Activated naive CD4-positive, alpha-beta T cell treated with anti-CD3 and anti-CD28 coated beads, Interleukin-2, amount 50 U/mL, for 16 hours (primary cell): ENCODE results near the gene RTN4RL2.
A peak's percentile ranks its signal among the peaks of the same experiment; 100 is the strongest.

Experiments used
- DNase-seq: peaks from one replicate; pipeline ENCODE4 v3.0.0-alpha.2; 2020

RTN4RL2 gene

DNA sequence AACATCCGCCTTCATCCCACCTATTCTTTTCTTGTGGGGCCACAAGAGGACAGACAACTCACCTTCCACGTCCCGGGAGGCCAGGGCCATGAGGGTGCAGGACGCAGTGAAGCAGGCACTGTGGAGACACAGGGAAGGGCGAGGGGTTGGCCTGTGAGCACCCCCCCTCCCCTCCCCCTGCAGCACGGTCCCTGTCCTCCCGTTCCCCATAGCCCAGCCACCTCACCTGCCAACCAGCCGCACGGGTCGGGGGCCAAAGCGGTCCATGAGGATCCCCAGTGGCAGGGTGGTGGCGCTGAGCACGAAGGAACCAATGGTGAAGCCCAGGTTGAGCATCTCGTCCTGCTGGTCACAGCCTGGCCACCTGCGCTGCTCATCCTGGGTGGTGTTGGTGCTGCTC is 40.6 kb downstream of the RTN4RL2 start:
- no peak for DNase-seq

DNA sequence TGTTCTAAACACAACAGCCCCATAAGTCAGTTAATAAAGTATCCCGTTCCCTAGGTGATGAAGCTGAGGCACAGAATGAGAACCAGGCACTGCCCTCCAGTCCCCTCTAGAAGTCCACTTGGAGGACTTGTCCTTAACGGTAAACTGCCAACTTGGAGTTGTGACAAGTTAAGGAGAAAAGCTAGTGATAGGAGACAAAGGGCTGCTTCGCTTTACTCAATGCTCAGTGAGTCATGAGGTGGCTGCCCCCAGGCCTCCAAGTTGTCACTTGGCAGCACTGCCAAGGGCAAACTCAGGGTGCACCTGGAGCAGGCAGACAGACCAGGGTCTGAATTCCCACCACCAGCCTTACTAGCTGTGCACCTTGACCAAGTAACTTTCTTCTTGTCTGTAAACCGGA is 41.6 kb downstream of the RTN4RL2 start:
- no peak for DNase-seq

DNA sequence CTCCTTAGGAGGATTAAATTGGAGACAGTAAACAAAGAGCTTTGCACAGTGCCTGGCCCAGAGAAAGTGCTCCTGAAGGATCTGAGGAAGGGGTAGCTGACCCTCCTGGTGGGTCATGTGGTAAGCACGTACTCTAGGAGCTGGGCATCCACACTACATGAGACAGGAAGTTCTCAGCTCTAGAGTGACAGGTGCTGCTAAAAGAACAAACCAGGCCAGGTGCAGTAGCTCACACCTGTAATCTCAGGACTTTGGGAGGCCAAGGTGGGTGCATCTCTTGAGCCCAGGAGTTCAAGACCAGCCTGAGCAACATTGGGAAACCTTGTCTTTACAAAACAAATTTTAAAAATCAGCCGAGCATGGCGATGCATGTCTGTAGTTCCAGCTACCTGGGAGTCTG is 42.0 kb downstream of the RTN4RL2 start:
- DNase-seq = no peak

DNA sequence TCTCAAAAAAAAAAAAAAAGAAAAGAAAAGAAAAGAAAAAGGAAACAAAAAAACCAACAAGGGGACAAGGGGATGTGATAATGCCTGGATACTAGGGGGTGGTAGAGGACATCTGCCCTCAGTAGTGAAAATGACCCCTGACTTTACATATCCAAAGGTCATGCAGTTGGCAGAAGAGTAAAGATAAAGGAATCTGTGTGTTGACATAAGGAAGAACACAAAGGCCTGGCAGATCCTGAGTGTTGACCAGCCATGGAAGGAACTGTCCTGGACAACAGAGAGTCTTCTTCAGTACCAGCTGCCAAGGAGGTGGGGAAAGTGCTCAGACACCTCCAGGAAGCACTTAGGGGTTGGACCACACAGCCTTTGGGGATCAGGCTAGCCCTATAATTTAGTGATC is 42.5 kb downstream of the RTN4RL2 start:
- no peak for DNase-seq

DNA sequence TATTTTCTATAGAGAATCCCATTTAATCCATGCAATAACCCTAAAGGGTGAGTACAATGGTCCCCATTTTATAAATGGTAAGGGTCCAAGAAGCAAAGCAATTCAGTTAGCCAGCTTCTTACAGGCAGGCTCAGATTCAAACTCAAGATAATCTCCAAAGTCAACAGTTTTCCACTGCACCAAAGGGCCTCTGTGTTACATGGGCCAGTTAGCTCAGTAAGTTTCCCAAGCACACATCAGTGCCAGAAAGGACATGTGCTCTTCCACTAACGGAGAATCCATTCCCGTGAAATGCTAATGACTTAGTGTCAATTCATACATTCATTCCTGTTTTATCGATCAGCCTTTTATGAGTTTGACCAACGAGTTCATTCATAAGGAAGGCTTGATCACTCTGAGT is 44.2 kb downstream of the RTN4RL2 start:
- DNase-seq = no peak

DNA sequence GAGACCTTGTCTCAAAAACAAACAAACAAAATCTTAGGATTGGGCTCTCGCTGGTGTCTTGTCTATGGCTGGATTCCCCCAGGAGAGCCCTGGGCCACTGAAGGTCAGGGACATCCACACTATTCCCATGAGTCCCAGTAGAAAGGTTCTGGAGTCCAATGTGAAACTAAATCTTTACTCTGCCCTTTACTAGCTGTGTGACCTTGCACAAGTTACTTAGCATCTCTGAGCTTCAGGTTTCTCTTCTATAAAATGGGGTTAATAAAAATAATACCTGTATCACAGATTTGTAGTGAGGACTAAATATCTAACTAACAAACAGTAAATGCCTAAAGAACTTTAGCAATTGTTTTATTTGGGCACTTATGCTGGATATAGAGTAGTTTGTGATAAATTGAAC is 46.2 kb downstream of the RTN4RL2 start:
- no peak for DNase-seq

DNA sequence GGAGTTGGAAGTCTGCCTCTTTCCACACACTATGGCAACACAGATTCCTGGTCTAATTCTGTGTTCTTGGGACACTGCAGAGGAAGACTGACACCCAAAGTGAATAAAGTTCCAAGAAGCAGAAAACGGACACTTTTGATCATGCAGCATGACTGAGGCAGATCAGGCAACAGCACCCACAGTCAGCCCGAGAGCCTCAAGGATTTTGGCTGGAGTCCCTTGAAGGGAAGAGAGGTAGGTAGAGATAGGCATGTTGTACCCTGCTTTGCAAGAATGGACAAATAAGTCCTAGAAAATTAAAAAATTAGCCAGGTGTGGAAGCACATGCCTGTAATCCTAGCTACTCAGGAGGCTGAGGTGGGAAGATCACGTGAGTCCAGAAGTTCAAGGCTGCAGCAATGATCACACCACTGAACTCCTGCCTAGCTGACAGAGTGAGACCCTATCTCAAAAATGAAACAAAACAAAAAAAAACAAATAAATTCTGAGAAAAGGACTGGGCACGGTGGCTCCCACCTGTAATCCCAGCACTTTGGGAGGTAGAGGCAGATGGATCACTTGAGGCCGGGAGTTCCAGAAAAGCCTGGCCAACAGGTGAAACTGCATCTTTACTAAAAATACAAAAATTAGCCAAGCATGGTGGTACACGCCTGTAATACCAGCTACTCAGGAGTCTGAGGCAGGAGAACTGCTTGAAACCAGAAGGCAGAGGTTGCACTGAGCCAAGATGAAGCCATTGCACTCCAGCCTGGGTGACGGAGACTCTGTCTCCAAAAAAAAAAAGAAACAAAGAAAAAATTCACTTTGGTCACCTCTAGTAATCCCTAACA is 48.2 kb downstream of the RTN4RL2 start:
- no peak for DNase-seq

DNA sequence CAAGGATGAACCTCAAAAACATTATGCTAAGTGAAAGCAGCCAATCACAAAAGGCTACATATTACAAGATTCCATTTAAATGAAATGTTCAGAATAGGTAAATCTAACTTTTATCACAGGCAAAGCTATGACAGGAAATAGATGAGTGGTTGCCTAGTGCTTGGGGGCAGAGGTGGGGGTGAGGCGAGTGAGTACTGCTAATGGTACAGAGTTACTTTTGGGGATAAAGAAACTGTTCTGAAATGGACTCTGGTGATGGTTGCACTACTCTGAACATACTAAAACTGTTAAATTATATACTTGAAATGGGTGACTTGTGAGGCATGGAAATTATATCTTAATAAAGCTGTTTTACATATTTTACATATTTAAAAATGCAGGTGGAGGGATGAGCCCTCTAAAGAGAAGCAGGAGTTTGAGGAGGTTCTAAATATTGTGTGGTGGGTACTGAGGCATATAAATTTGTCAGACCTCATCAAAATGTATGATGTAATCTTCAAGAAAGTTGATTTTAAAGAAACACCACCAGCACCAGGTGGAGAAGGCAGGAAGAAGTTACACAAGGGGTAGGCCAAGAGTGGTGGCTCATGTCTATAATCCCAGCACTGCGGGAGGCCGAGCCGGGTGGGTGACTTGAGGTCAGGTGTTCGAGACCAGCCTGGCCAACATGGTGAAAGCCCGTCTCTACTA is 51.6 kb downstream of the RTN4RL2 start:
- no peak for DNase-seq

DNA sequence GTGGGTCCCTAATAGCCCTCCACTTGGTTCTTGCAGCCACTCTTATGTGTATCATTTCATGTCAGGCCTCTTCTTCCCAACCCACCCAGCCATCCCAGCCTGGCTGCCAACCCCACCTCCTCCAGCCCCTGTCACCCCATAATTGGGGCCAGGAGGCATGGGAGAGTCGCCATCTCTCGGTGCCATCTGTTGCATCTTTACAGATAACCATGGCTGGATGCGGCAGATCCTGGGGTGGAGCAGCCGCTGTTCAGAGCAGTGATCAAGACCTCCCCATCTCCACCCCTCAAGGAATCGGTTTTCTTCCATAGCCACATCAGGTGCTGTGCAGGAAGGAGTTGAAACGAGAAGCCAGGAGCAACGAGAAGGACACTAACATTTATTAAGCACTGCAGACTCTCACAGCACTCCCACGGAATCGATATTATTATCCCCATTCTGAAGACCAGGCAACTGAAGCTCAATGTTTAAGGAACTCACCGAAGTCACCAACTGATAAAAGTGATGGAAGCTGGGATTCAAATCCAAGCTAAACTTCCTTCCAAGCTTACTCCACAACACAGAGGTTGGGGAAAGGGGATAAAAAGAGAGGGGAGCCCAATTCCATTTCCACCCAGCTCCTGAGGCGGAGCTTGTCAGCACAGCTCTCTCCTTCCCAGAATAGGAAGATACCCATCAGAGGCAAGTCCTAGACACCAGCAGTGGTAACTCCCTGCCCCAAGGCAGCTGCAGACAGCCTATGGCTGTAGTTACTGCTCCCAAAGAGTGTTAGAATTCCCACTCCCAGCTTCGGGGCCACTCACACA is 52.5 kb downstream of the RTN4RL2 start:
- no peak for DNase-seq

DNA sequence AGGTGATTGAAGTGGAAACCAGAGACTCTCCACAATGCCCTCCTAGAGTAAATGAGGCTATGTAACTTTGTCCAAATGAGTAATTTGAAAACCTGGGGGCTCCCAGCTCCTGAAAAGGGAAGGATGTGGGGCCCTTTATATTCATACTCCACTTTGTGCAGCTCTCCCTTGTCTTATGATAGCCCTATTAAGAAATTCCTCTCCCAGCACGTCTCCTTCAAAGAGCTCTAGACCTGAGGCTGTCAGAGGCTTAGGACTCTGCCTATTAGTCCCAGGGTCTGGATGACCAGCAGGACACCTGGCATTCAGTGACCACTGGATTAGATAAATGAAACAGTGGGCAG is 53.1 kb downstream of the RTN4RL2 start:
- DNase-seq = no peak

DNA sequence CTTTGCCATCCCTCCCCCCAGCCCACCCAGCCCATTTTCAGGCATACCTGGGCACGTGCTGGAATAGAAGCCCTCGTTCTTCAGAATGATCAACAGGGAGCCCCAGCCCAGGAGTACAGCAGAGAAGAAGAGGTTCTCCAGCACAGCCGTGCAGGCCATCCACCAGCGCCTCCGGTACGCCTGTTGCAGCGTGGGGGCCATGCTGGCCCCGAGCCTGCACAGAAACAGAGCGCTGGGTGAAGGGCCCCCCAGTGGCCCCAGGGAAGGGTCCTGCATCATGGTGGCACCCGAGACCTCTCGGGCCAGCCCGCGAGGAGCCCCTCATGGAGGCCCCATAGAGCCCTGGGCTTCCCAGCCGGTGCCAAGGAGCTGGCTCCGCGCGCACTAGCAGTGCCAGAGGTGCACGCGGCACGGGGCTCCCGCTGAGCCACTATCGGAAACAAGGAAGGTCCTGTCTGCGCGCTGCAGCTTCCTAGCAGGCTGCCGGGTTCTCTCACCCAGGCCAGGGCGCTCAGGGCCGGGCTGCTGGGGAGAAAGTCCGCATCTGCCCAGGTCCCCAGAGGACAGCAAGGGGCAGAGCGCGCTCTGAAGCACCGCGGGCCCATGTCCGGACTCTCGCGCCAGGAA is 53.7 kb downstream of the RTN4RL2 start:
- peak; percentile 51 for DNase-seq

DNA sequence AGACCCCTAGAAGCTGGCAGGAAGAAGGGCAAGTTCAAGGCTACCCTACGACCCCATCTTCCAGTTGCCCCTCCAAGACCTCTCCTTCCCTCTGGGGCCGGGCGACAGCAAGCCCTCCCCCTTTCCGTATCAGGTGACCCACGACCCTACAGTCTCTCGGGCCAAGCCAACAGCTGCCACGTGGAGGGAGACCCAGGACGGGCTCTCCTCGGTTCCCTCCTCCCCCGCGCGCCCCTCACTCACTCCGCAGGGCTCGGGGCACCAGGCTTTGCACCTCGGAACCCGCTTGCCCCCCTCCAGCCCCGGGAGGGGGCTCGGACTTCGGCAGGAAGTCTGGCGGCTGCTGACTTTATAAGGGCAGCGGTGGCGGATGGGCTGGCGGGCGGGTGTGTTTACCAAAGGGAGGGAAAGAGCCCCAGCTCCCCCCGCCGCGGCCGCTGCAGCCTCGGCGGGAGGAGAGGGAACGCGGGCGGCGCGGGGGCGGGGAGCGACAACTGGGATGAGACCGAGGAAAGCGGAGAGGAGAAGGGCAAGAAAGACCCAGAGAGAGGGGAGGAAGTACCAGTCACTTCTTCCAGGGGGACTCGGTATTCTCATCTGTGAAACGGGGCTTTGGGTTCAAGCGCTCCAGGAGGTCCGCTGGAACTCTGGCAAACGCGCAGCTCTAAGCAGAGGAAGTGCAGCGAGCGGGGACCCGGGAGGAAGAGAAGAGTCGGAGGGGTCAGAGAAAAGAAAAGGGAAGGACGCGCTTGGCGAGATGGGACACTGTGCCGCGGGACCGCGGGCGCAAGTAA is 54.4 kb downstream of the RTN4RL2 start:
- peak; percentile 62 for DNase-seq

DNA sequence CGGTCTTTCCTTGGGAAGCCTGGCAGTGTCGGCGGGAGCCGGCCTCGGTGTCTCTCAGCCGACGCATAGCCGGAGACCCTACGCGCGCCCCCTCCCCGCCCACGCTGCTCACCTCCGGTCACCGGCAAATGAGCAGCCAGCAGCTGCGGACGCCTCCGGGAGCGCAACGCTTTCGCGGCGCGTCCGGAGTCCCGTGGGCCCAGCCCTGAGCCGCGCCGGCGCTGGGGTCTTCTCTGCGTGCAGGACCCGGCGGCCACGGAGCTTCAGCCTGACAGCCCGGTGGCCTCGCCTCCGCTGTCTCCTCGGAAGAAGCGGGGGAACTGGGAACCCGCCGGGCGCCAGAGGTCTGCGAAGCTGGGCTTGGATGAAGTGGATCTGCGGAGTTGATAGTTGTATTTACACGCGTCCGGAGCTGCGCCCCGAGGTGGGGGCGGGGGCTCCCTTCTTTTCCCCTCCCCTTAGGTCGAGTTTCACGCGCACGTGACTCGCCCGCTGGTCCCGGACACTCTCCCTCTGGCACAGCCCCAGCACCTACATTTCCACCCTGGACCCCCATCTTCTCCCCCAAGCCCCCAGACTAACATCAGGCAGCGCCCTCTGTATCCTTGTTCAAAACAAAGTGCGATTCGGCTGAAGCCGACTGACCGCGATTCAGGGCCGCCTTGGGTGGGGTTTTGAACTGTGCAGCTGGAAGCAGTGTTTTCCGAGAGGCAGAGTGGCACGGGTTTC is 55.2 kb downstream of the RTN4RL2 start, which contains the start of gene SLC43A1:
SLC43A1 (minus strand) TSS at position 371 of the 729 bp plus-strand sequence. CDS start 1,591 bp downstream, outside the sequence.
- peak; percentile 49 for DNase-seq

DNA sequence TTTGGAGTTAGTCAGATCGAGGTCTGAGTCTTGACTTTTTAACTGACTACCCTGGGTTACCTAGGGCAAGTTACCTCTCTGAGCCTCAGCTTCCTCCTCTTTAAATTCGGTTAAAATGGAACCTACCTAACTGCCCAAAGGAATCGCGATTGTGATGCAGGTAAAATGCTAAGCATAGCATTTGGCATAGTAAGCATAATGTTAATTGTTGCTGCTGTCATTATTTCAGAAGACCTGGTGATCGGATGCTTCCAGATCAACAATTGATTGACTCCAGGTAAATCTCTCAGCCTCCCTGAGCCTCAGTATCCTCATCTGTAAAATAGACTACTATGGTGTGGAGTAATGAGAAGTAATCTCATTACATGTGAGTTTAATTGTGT is 55.7 kb downstream of the RTN4RL2 start:
- DNase-seq = no peak

DNA sequence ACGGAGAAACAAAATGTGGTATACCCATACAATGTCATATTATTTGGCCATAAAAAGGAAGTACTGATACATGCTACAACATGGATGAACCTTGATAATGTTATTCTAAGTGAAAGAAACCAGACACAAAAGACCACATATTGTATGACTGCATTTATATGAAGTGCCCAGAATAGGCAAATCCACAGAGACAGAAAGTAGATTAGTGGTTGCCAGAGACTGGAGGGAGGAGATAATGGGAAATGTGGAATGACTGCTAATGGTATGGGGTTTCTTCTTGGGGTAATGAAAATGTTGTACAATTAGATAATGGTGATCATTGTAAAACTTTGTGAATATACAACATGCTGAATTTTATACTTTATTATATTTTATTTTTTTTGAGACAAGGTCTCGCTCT is 60.8 kb downstream of the RTN4RL2 start:
- no peak for DNase-seq

DNA sequence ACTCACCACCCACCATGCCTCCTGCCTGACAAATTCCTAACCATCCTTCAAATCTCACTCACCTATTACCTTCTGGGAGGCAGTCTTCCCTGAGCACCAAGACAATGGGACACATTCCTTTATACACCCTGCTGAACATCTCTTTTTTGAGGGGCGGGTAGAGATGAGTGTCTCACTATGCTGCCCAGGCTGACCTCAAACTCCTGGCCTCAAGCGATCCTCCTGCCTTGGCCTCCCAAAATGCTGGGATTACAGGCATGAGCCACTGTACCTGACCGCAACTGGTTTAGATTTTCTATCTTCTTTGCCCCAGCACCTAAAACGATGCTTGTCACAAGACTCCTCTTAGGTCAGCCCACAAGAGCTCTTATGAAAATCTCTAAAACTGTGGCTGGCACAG is 63.1 kb downstream of the RTN4RL2 start:
- no peak for DNase-seq
